Endothelial cell (in vitro differentiated cells): ENCODE data around the gene GLP1R. TPM values are rescaled to one million over a fixed set of nuclear protein-coding genes. Genes with fewer than 3 reads are reported as not detected.
"Not testable (repeated sequence)": the region's sequence is repeated elsewhere in the genome, so short reads cannot be mapped to it uniquely, and the experiment has no call there.

Experiments
- DNase-seq: peaks from one replicate; pipeline ENCODE4 v3.0.0; 2021; ENCODE audit warnings: low spot score
- H3K27ac Mint-ChIP-seq: one replicate; pipeline ENCODE4 v1.8.0; 2021; ENCODE audit warnings: mixed read lengths, inconsistent platforms; ENCODE audit not compliant: unreplicated experiment
- H3K27me3 Mint-ChIP-seq: one replicate; pipeline ENCODE4 v1.8.0; 2021; ENCODE audit warnings: mild to moderate bottlenecking, moderate library complexity, mixed read lengths, inconsistent platforms; ENCODE audit not compliant: unreplicated experiment
- H3K36me3 Mint-ChIP-seq: one replicate; pipeline ENCODE4 v1.8.0; 2021; ENCODE audit warnings: mild to moderate bottlenecking, low read depth, mixed read lengths, inconsistent platforms; ENCODE audit not compliant: unreplicated experiment
- H3K4me1 Mint-ChIP-seq: one replicate; pipeline ENCODE4 v1.8.0; 2021; ENCODE audit warnings: mild to moderate bottlenecking, mixed read lengths, inconsistent platforms; ENCODE audit not compliant: unreplicated experiment
- H3K4me3 Mint-ChIP-seq: one replicate; pipeline ENCODE4 v1.8.0; 2021; ENCODE audit warnings: mild to moderate bottlenecking, mixed read lengths, inconsistent platforms; ENCODE audit not compliant: unreplicated experiment
- H3K9me3 Mint-ChIP-seq: one replicate; pipeline ENCODE4 v1.8.0; 2021; ENCODE audit warnings: mixed read lengths, inconsistent platforms; ENCODE audit not compliant: unreplicated experiment
- CTCF ChIP-seq: fragments of 200-600 bp; sonication (generic); IDR thresholded peaks from one replicate; pipeline ENCODE4 v1.5.0; 2021; ENCODE audit warnings: antibody characterized with exemption; ENCODE audit not compliant: unreplicated experiment
- total RNA-seq: library from RNA; stranded (reverse); fragmentation: NEBNext Ultra II Directional; extraction: Animal tissue kit (Norgen Biotek cat#: 25700); gene quantifications from one replicate; pipeline ENCODE4 v1.2.1, GENCODE V29; 2021; ENCODE audit not compliant: unreplicated experiment

GLP1R gene
- total RNA-seq, 1 donor from 2014 or later, result 42.5 TPM

GRCh38 chr6:39130691-39131090, 82.1 kb downstream of the GLP1R start:
- no peak for DNase-seq
- Mint-ChIP-seq H3K27me3 (no peaks in the 10 kb centered on the region), H3K36me3 (no peaks in the 10 kb centered on the region), H3K9me3 (no peaks in the 10 kb centered on the region), H3K27ac (no peak overlapping the region), H3K4me3 (no peak overlapping the region), H3K4me1 (peaks cover 19% of the 10 kb centered on the region)
- TF ChIP-seq CTCF, result no peak

GRCh38 chr6:39134761-39135160, 86.2 kb downstream of the GLP1R start:
- H3K4me3 Mint-ChIP-seq, result not testable (repeated sequence)

GRCh38 chr6:39136207-39136606, 87.6 kb downstream of the GLP1R start:
- DNase-seq, H3K27ac Mint-ChIP-seq, H3K27me3 Mint-ChIP-seq, H3K9me3 Mint-ChIP-seq, H3K4me3 Mint-ChIP-seq, H3K36me3 Mint-ChIP-seq: not testable (repeated sequence)
- H3K4me1 Mint-ChIP-seq, result peaks cover 18% of the 10 kb centered on the region

More at GRCh38 chr6:39134761-39135160, 86.2 kb downstream of the GLP1R start:
- H3K36me3 Mint-ChIP-seq, H3K27me3 Mint-ChIP-seq, DNase-seq, H3K27ac Mint-ChIP-seq, H3K9me3 Mint-ChIP-seq: not testable (repeated sequence)
- peaks cover 11% of the 10 kb centered on the region for H3K4me1 Mint-ChIP-seq

GRCh38 chr6:39137245-39137644, 88.7 kb downstream of the GLP1R start:
- H3K4me1 Mint-ChIP-seq, result peaks cover 20% of the 10 kb centered on the region
- no peak overlapping the region for H3K4me3 Mint-ChIP-seq
- no peaks in the 10 kb centered on the region for H3K36me3 Mint-ChIP-seq
- H3K27me3 Mint-ChIP-seq, result peaks cover 4% of the 10 kb centered on the region
- TF ChIP-seq CTCF, result no peak
- H3K27ac Mint-ChIP-seq, result no peak overlapping the region
- peak; percentile 65 for DNase-seq
- no peaks in the 10 kb centered on the region for H3K9me3 Mint-ChIP-seq

Other genes with a start within 250 kb of the GLP1R start
- 10.8 TPM for gene SAYSD1, start 66.4 kb downstream of the GLP1R start, total RNA-seq
- 9.8 TPM for gene KCNK5, start 180.7 kb downstream of the GLP1R start, total RNA-seq